BE2C (cell line): ENCODE measurements around the gene PRCD.
A peak's percentile ranks its signal among the peaks of the same experiment; 100 is the strongest.

Experiments
- DNase-seq: peaks from one replicate; pipeline ENCODE4 v3.0.0-alpha.2; 2020
- H3K27me3 ChIP-seq: fragments of 250-450 bp; sonication (Bioruptor Pico); 2 replicates; pipeline ENCODE4 v1.5.1; 2020; ENCODE audit warnings: mild to moderate bottlenecking
- H3K36me3 ChIP-seq: fragments of 250-450 bp; sonication (Bioruptor Pico); 2 replicates; pipeline ENCODE4 v1.5.1; 2020; ENCODE audit warnings: mild to moderate bottlenecking
- H3K4me1 ChIP-seq: fragments of 250-450 bp; sonication (Bioruptor Pico); 2 replicates; pipeline ENCODE4 v1.5.1; 2020
- H3K4me3 ChIP-seq: 2 replicates; pipeline ENCODE4 v1.5.1; 2011; ENCODE audit warnings: low read depth, low read length
- H3K9me3 ChIP-seq: fragments of 250-450 bp; sonication (Bioruptor Pico); 2 replicates; pipeline ENCODE4 v1.5.1; 2020
- TF ChIP-seq, protein P1 (sequence below): IDR thresholded peaks from 2 replicates; pipeline ENCODE4 v1.5.1; 2012; ENCODE audit warnings: mild to moderate bottlenecking, low read depth, low read length

Gene PRCD

DNA sequence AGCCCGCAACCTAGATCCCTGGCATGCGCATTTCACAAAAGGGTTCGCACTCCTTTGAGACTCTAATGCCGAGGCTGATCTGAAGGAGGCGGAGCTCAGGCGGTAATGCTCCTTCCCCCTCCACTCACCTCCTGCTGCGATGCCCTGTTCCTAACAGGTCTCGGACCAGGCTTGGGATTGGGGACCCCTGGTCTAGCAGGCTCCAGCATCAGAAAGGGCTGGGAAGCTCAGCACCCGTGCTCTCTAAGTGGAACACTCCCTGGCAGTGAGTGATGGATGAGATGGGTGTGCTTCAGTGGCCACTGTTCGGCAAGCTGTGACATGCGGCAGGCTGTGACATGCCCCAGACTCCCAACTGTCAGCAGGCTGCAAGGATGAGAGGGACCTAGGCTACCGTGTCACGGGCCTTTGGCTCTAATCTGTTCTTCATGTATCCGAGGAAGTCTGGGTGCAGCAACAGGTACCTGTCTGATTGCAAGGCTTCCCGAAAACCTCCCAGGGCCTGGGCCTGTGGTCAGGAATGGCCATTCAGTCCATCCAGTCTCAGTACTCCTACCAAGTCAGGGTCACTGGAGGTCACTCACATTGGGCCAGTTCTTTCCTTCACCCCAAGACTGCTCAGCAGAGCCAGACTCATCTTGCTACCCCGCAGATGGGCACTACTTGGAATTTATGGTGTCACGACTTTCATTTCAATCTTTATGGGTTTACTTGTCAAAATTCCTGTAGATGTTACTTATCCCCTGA is 47.1 kb downstream of the PRCD start:
- peak overlapping the region; percentile 15; the same call in 1 of the 2 replicates for H3K4me3 ChIP-seq
- TF ChIP-seq, protein P1, sequence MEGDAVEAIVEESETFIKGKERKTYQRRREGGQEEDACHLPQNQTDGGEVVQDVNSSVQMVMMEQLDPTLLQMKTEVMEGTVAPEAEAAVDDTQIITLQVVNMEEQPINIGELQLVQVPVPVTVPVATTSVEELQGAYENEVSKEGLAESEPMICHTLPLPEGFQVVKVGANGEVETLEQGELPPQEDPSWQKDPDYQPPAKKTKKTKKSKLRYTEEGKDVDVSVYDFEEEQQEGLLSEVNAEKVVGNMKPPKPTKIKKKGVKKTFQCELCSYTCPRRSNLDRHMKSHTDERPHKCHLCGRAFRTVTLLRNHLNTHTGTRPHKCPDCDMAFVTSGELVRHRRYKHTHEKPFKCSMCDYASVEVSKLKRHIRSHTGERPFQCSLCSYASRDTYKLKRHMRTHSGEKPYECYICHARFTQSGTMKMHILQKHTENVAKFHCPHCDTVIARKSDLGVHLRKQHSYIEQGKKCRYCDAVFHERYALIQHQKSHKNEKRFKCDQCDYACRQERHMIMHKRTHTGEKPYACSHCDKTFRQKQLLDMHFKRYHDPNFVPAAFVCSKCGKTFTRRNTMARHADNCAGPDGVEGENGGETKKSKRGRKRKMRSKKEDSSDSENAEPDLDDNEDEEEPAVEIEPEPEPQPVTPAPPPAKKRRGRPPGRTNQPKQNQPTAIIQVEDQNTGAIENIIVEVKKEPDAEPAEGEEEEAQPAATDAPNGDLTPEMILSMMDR, result no peak
- no peaks in the 10 kb centered on the region for H3K9me3 ChIP-seq
- no peaks in the 10 kb centered on the region for H3K4me1 ChIP-seq
- H3K36me3 ChIP-seq, result no peaks in the 10 kb centered on the region
- H3K27me3 ChIP-seq, result peaks cover 22% of the 10 kb centered on the region
- DNase-seq, result peak; percentile 77

DNA sequence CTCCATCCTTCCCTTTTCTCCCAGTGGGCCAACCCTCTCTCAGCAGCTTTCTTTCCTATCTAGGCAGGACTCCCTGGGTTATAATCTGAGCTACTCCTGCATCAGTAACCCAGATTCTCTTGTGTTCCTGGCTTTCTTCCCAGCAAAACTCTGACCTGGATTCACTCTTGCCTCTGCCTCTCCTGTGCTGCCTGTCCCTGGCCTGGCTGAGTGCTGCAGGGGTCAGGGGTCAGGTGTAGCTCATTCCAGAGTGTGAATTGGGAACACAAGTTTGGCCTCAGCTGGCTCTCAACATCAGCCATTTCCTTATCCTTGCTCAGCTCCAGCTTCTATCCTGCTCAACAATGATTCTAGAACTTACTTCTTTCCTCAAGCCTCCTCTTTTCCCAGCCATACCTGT is 48.3 kb downstream of the PRCD start:
- Histone ChIP-seq H3K9me3 (no peaks in the 10 kb centered on the region), H3K4me1 (no peaks in the 10 kb centered on the region), H3K27me3 (peaks cover 22% of the 10 kb centered on the region), H3K36me3 (no peaks in the 10 kb centered on the region), H3K4me3 (no peak overlapping the region)
- TF ChIP-seq, protein P1, result no peak
- DNase-seq, result no peak

DNA sequence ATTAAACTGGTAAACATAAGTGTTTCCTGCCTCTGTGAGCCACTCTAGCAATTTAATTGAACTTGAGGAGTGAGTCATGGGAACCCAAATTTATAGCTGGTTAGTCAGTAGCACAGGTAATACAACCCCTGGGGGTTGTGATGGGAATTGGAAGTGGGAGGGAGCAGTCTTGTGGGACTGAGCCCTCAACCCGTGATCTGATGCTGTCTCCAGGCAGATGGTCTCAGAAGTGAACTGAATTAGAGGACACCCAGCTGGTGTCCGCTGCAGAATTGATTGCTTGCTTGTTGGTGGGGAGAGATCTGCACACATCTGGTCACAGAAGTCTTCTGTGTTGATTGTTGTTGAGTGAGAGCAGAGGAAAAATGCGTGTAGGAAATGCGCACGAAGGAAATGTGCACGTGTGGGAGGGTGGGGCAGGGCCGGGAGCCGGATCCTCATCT is 53.6 kb downstream of the PRCD start:
- no peaks in the 10 kb centered on the region for H3K9me3 ChIP-seq
- no peak for DNase-seq
- TF ChIP-seq, protein P1, result no peak
- H3K27me3 ChIP-seq, result no peaks in the 10 kb centered on the region
- no peaks in the 10 kb centered on the region for H3K4me1 ChIP-seq
- no peak overlapping the region for H3K4me3 ChIP-seq
- H3K36me3 ChIP-seq, result no peaks in the 10 kb centered on the region

DNA sequence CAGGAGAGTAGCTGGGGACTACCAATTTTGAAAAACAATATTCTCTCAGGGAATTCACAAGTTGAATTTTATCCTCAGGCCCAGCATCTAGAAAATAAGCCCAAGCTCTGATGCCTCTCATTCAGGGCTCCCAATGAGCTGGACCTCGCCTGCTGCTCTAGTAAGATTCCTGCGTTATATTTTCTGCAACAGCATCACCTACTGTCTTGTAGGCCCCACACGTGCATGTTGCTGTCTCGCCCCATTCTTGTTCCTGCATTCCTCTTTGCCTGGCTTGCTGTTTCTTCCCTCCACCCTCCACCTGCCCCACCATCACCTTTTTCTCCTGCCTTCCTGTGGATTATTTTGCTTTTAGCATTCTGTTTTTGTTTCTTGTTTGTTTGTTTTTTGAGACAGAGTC is 54.1 kb downstream of the PRCD start:
- H3K27me3 ChIP-seq, result no peaks in the 10 kb centered on the region
- no peak overlapping the region for H3K4me3 ChIP-seq
- no peak for DNase-seq
- H3K9me3 ChIP-seq, result no peaks in the 10 kb centered on the region
- H3K4me1 ChIP-seq, result no peaks in the 10 kb centered on the region
- no peaks in the 10 kb centered on the region for H3K36me3 ChIP-seq
- TF ChIP-seq, protein P1, result no peak

DNA sequence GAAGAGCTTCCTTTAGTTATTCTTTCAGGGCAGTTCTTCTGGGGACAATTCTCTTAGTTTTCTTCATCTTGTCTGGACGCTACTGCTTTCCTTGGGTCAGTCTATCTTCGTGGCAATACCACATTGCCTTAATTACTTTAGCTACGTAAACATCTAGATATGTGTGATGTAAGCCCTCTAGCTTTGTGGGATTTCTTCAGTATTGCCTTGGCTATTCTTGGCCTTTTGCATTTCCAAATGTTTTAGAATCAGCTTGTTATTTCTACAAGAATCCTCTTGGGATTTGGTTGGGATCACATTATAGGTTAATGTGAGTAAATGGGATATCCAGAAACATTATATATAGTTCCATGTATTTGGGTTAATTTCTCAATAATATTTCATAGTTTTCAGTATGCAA is 54.8 kb downstream of the PRCD start:
- H3K36me3 ChIP-seq, result no peaks in the 10 kb centered on the region
- H3K4me3 ChIP-seq, result no peak overlapping the region
- H3K27me3 ChIP-seq, result no peaks in the 10 kb centered on the region
- no peak for DNase-seq
- no peaks in the 10 kb centered on the region for H3K4me1 ChIP-seq
- H3K9me3 ChIP-seq, result no peaks in the 10 kb centered on the region
- TF ChIP-seq, protein P1, result no peak
